Skin of body (tissue), 2 donors: ENCODE results near the gene PTDSS2. TPM values are rescaled to one million over a fixed set of nuclear protein-coding genes. Genes with fewer than 3 reads are reported as not detected.
"Not testable (repeated sequence)": the region's sequence is repeated elsewhere in the genome, so short reads cannot be mapped to it uniquely, and the experiment has no call there.

Source experiments
- DNase-seq: peaks from one replicate; lab custom pipeline; 2025; lab: John Stamatoyannopoulos, UW
- total RNA-seq: library from RNA; depleted of rRNA; stranded (reverse); fragments of >200 nt; gene quantifications from one replicate; pipeline ENCODE4 v1.2.3, GENCODE V29; 2014

Gene PTDSS2
- total RNA-seq, 1 donor from 2014 or later: 14.1 TPM

DNA sequence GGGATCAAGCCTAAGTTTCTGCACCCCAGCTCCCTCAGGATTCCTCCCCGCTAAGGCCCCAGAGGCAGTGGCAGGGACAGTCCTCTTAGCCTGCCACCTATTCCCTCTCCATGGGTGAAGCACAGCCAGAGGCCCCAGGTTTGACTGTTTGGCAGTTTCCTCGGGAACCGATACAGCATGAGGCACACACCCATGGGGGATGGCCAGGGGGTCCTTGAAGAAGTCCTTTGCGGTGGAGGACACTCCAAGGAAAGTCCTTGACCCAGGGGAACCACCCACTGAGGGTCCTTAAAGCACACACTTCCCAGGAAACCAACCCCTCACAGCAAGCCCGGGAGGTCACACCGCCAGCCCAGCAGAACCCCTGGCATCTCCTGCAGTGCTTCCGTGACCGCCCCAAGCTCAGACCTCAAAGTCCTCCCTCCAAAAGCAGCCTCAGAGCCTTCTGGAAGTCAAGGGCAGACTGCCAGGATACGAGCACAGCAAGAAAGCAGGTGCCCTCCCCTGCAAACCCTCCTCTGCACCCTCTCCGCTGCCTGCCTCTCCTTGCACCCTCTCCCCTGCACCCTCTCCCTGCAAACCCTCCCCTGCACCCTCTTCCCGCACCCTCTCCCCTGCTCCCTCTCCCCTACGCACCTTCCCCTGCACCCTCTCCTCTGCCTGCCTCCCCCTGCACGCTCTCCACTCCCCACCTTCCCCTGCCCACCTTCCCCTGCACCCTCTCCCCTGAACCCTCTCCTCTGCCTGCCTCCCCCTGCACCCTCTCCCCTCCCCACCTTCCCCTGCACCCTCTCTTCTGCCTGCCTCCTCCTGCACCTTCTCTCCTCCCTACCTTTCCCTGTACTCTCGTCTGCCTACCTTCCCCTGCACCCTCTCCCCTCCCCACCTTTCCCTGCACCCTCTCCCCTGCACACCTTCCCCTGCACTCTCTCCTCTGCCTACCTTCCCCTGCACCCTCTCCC is 36.7 kb upstream of the PTDSS2 start:
- DNase-seq: no peak

GRCh38 chr11:414318-414857 is 35.7 kb upstream of the PTDSS2 start:
- no peak for DNase-seq

- no peak for DNase-seq
Observed at GRCh38 chr11:415640-416041, 34.4 kb upstream of the PTDSS2 start.

GRCh38 chr11:416051-416756 is 33.9 kb upstream of the PTDSS2 start:
- DNase-seq: no peak

- no peak for DNase-seq
Observed at GRCh38 chr11:416757-417621, 33.1 kb upstream of the PTDSS2 start.

- no peak for DNase-seq
Observed at GRCh38 chr11:417652-418342, 32.3 kb upstream of the PTDSS2 start.

DNA sequence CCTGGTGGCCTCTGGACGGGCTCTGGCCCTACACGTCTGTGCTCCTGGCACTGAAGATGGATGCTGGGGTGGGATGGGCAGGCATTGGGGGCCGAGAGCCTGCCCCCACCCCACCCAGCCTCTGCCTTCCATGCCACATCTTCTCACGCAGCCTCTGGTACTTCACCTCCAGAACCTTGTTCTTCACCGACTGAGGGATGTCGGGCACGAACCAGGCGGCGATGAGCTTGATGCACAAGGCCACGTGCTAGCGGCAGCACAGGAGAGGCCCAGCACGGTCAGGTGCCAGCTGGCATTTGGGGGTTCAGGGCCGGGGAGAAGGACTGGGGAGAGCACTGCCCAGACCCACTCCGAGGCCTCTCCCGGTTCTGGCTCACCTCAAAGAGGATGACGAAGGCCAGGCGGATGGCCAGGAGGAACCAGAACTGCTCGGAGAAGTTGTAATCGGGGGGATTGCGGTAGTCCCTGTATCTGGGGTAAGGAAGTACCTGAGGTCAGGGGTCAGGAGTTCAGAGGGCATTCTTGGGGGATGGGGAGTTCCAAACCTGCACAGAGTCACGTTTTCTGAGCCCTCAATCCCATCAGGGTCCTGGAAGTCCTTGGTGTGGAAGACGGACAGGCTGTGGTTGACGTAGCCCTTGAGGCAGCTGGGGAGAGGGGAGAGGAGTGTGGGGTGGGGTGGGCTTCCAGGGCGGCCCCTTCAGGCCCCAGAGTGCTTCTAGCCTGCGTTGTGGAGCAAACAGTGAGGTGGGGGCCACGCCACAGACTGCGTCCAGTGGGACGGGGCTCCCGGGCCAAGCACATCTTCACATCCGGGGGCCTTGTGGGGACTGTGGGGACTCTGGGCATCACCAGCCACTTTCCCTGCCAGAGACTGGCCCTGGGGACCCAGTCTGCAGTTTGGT is 31.5 kb upstream of the PTDSS2 start:
- DNase-seq: no peak

DNA sequence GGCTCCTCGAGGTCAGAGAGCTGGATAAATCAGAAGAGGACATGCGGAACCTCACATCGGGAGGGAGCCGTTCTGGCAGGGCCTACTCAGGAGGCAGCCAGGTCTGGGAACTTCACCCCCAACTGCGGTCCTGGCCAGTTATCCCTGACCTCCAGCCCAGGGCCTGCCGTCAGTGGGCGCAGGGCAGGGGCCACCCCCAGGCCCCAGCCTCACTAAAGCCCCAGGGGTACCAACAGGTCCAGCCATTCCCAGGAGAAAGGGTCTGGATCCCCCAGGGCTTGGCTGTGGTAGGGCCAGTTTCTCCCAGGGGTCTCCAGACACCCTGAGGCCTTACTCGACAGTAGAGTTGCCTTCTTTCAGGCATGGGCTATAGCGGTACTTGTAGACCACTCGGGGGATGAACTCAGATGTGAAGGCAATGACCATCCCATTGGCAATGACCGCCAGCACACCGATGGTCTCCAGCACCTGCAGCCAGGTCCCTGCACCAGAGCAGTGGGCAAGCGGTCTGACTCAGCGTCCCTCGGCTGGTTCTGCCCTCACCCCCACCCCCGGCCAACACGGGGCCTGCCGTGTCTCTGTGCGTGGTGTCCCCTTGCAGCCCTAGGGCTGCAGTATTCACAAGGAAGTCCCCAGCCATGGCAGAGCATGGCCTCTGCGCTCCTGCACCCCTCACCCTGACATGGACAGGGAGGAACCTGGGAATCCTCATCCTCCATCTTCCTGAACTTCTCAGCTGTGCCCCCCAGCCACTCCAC is 30.7 kb upstream of the PTDSS2 start:
- DNase-seq: no peak

GRCh38 chr11:420054-420910 is 29.8 kb upstream of the PTDSS2 start:
- no peak for DNase-seq

GRCh38 chr11:420911-421321 is 29.2 kb upstream of the PTDSS2 start:
- no peak for DNase-seq

DNA sequence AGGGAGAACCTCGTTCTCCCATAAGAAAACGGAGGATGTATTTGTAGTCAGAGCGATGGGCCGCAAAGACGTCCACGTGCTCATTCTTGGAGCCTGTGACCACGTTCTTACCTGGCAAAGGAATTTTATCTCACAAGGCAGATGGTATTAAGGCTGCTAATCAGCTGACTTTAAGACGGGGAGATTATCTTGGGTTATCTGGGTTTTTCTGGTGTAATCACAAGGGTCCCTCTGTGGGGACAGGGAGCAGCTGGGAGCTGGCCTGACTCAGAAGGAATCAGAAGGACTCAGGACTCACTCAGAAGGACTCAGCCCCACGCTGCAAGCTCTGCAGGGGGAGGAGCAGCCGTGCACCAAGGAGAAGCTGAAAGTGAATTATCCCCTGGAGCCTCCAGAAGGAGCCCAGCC is 27.8 kb upstream of the PTDSS2 start:
- DNase-seq: no peak

GRCh38 chr11:424232-424631 is 25.8 kb upstream of the PTDSS2 start:
- no peak for DNase-seq

GRCh38 chr11:424766-425165 is 25.3 kb upstream of the PTDSS2 start:
- DNase-seq: not testable (repeated sequence)

GRCh38 chr11:425301-425700 is 24.8 kb upstream of the PTDSS2 start:
- no peak for DNase-seq

GRCh38 chr11:426851-427250 is 23.2 kb upstream of the PTDSS2 start:
- no peak for DNase-seq

DNA sequence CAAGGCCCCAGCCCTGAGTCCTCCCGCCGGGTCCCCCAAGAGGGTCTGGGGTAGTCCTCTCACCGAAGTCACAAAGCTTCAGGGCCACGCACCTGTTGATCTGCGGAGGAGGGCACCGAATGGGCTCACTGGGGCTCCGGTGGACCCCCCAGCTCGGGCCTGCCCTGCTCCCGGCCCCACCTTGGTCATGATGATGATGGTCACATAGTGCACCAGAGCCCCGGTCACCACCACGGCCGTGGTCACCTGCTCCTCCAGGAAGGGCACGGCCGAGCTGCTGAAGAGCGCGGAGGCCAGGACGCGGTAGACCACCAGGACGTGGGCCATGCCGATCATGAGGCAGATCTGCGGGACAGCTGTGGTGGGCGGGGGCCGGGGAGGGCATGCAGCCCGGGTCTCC is 21.8 kb upstream of the PTDSS2 start:
- DNase-seq: no peak

- DNase-seq: no peak
Observed at GRCh38 chr11:429391-429790, 20.7 kb upstream of the PTDSS2 start.

DNA sequence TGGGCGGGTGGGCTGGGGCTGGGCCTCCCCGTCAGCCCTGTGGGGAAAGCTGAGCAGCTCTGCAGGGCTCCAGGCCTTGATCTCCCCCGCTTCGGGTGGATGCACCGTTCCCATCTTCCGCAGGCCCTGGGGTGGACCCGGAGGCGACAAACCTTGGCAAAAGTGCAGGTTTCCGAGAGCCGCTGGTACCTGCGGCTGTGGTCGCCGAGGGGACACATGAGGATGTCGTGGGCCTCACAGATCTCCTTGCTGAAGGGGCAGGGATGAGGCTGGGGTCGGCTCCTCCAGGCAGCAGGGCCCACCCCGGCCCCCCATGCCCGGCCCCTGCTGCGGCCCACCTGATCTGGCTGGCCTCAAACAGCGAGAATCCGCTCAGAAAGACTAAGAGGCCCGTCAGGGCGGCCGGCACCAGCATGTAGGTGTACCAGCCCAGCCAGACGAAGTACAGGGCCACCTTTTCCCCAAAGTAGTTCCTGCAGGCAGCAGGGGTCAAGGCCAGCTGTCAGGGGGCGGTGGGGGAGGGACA is 20.1 kb upstream of the PTDSS2 start:
- DNase-seq: no peak
